BLaER1 treated with 17β-estradiol and CSF1 and Interleukin-3, amounts not matched to agents 10 nM and 100 nM (cell line): ENCODE data around the gene TMEM167B.

Experiments used
- H3K27ac ChIP-seq, 11 experiments: shearing (Covaris generic); formaldehyde crosslinking; 2 replicates each; pipeline ENCODE4 v1.8.1; 2022
- H3K27me3 ChIP-seq, 11 experiments: shearing (Covaris generic); formaldehyde crosslinking; 2 replicates each; pipeline ENCODE4 v1.8.1; 2022
- H3K36me3 ChIP-seq, 11 experiments: shearing (Covaris generic); formaldehyde crosslinking; 2 replicates each; pipeline ENCODE4 v1.8.1; 2022
- H3K4me1 ChIP-seq, 10 experiments: shearing (Covaris generic); formaldehyde crosslinking; 2 replicates each; pipeline ENCODE4 v1.8.1; 2022
- H3K4me2 ChIP-seq, 11 experiments: shearing (Covaris generic); formaldehyde crosslinking; 2 replicates each; pipeline ENCODE4 v1.8.1; 2022
- H3K4me3 ChIP-seq, 10 experiments: shearing (Covaris generic); formaldehyde crosslinking; 2 replicates each; pipeline ENCODE4 v1.8.1; 2022
- H3K9ac ChIP-seq, 11 experiments: shearing (Covaris generic); formaldehyde crosslinking; 2 replicates each; pipeline ENCODE4 v1.8.1; 2022
- H3K9me3 ChIP-seq, 11 experiments: shearing (Covaris generic); formaldehyde crosslinking; replicated peaks in 1 of 11; 2 replicates each; pipeline ENCODE4 v1.8.1; 2022
- H4K20me1 ChIP-seq, 11 experiments: shearing (Covaris generic); formaldehyde crosslinking; 2 replicates each; pipeline ENCODE4 v1.8.1; 2022
- Cebpa-rat ChIP-seq, 11 experiments: shearing (Covaris generic); IDR thresholded peaks; 2 replicates each; pipeline ENCODE4 v1.8.1; 2022

Gene TMEM167B

GRCh38 chr1:109089242-109090015 is 1.1 kb upstream of the TMEM167B start:
- H4K20me1 ChIP-seq = no peaks in the 10 kb centered on the region
- H3K9me3 ChIP-seq = peaks cover 0 to 10% (median 0%) of the 10 kb centered on the region in 11 experiments; a peak in 5 of 22 replicates
- peak overlapping the region; percentile 83 to 99 (median 91) for H3K4me2 ChIP-seq
- H3K4me3 ChIP-seq = peak overlapping the region; percentile 62 to 82 (median 75)
- H3K9ac ChIP-seq = peak overlapping the region in 3 of 11 experiments; percentile 81 to 84 (median 82); a peak in 4 of 22 replicates
- peaks cover 20 to 27% (median 24%) of the 10 kb centered on the region in 10 experiments for H3K4me1 ChIP-seq
- H3K36me3 ChIP-seq = peaks cover 17 to 21% (median 19%) of the 10 kb centered on the region in 11 experiments
- no peaks in the 10 kb centered on the region for H3K27me3 ChIP-seq
- H3K27ac ChIP-seq = peak overlapping the region in 6 of 11 experiments; percentile 81 to 91 (median 86); a peak in 8 of 22 replicates
- TF ChIP-seq Cebpa-rat (IDR thresholded peaks at IDR 0.05) = no peak

- peaks cover 0 to 10% (median 0%) of the 10 kb centered on the region in 11 experiments; a peak in 5 of 22 replicates for H3K9me3 ChIP-seq
- H3K27ac ChIP-seq = peak overlapping the region; percentile 70 to 91 (median 83)
- peaks cover 0 to 9% (median 0%) of the 10 kb centered on the region in 11 experiments; a peak in 2 of 22 replicates for H4K20me1 ChIP-seq
- TF ChIP-seq Cebpa-rat (IDR thresholded peaks at IDR 0.05) = no peak
- peaks cover 25 to 38% (median 34%) of the 10 kb centered on the region in 11 experiments for H3K36me3 ChIP-seq
- H3K27me3 ChIP-seq = no peaks in the 10 kb centered on the region
- H3K4me3 ChIP-seq = peak overlapping the region; percentile 62 to 82 (median 75)
- H3K4me1 ChIP-seq = peaks cover 20 to 39% (median 26%) of the 10 kb centered on the region in 10 experiments
- peak overlapping the region; percentile 78 to 99 (median 92) for H3K4me2 ChIP-seq
- peak overlapping the region; percentile 76 to 91 (median 85) for H3K9ac ChIP-seq
Measured at GRCh38 chr1:109091078-109091838, 694 bp downstream of the TMEM167B start.

- H3K27me3 ChIP-seq = no peaks in the 10 kb centered on the region
- peak overlapping the region; percentile 62 to 82 (median 75) for H3K4me3 ChIP-seq
- no peak for TF ChIP-seq Cebpa-rat (IDR thresholded peaks at IDR 0.05)
- H3K9ac ChIP-seq = peak overlapping the region; percentile 76 to 91 (median 85)
- peaks cover 28 to 44% (median 39%) of the 10 kb centered on the region in 11 experiments for H3K36me3 ChIP-seq
- peaks cover 0 to 10% (median 0%) of the 10 kb centered on the region in 11 experiments; a peak in 5 of 22 replicates for H3K9me3 ChIP-seq
- H4K20me1 ChIP-seq = peaks cover 0 to 10% (median 0%) of the 10 kb centered on the region in 11 experiments; a peak in 2 of 22 replicates
- H3K27ac ChIP-seq = peak overlapping the region; percentile 70 to 91 (median 83)
- peak overlapping the region; percentile 78 to 99 (median 92) for H3K4me2 ChIP-seq
- H3K4me1 ChIP-seq = peaks cover 20 to 45% (median 25%) of the 10 kb centered on the region in 10 experiments
Measured at GRCh38 chr1:109091839-109092193, 1.3 kb downstream of the TMEM167B start.

- no peaks in the 10 kb centered on the region for H3K27me3 ChIP-seq
- peaks cover 0 to 10% (median 0%) of the 10 kb centered on the region in 11 experiments; a peak in 2 of 22 replicates for H4K20me1 ChIP-seq
- no peak overlapping the region for H3K4me2 ChIP-seq
- peaks cover 23 to 47% (median 28%) of the 10 kb centered on the region in 10 experiments for H3K4me1 ChIP-seq
- peaks cover 28 to 52% (median 40%) of the 10 kb centered on the region in 11 experiments for H3K36me3 ChIP-seq
- peaks cover 0 to 8% (median 0%) of the 10 kb centered on the region in 11 experiments; a peak in 5 of 22 replicates for H3K9me3 ChIP-seq
- no peak for TF ChIP-seq Cebpa-rat (IDR thresholded peaks at IDR 0.05)
- no peak overlapping the region for H3K27ac ChIP-seq
- no peak overlapping the region for H3K9ac ChIP-seq
- no peak overlapping the region for H3K4me3 ChIP-seq
Measured at GRCh38 chr1:109094377-109094803, 3.8 kb downstream of the TMEM167B start.

GRCh38 chr1:109094871-109095270 is 4.3 kb downstream of the TMEM167B start:
- H4K20me1 ChIP-seq = peaks cover 0 to 10% (median 0%) of the 10 kb centered on the region in 11 experiments; a peak in 2 of 22 replicates
- peaks cover 0 to 3% (median 0%) of the 10 kb centered on the region in 11 experiments; a peak in 3 of 22 replicates for H3K9me3 ChIP-seq
- H3K27ac ChIP-seq = no peak overlapping the region
- H3K36me3 ChIP-seq = peaks cover 28 to 52% (median 40%) of the 10 kb centered on the region in 11 experiments
- no peak overlapping the region for H3K4me2 ChIP-seq
- H3K4me1 ChIP-seq = peaks cover 22 to 44% (median 27%) of the 10 kb centered on the region in 10 experiments
- no peaks in the 10 kb centered on the region for H3K27me3 ChIP-seq
- H3K9ac ChIP-seq = no peak overlapping the region
- no peak overlapping the region for H3K4me3 ChIP-seq
- TF ChIP-seq Cebpa-rat (IDR thresholded peaks at IDR 0.05) = no peak

GRCh38 chr1:109095631-109096030 is 5.1 kb downstream of the TMEM167B start:
- no peak overlapping the region for H3K9ac ChIP-seq
- H3K9me3 ChIP-seq = no peaks in the 10 kb centered on the region
- H4K20me1 ChIP-seq = peaks cover 0 to 10% (median 0%) of the 10 kb centered on the region in 11 experiments; a peak in 4 of 22 replicates
- H3K27me3 ChIP-seq = no peaks in the 10 kb centered on the region
- peaks cover 17 to 39% (median 22%) of the 10 kb centered on the region in 10 experiments for H3K4me1 ChIP-seq
- no peak overlapping the region for H3K27ac ChIP-seq
- H3K36me3 ChIP-seq = peaks cover 28 to 52% (median 40%) of the 10 kb centered on the region in 11 experiments
- peak overlapping the region in 3 of 11 experiments; percentile 20 to 67 (median 62); a peak in 5 of 22 replicates for H3K4me2 ChIP-seq
- H3K4me3 ChIP-seq = no peak overlapping the region
- no peak for TF ChIP-seq Cebpa-rat (IDR thresholded peaks at IDR 0.05)

GRCh38 chr1:109096120-109096519 is 5.6 kb downstream of the TMEM167B start:
- Histone ChIP-seq H3K4me3 (no peak overlapping the region), H4K20me1 (peaks cover 0 to 15% (median 4%) of the 10 kb centered on the region in 11 experiments; a peak in 8 of 22 replicates), H3K9ac (no peak overlapping the region), H3K4me1 (peaks cover 18 to 40% (median 23%) of the 10 kb centered on the region in 10 experiments), H3K4me2 (peak overlapping the region in 3 of 11 experiments; percentile 20 to 67 (median 62); a peak in 4 of 22 replicates), H3K27ac (no peak overlapping the region), H3K9me3 (no peaks in the 10 kb centered on the region), H3K27me3 (no peaks in the 10 kb centered on the region), H3K36me3 (peaks cover 28 to 52% (median 40%) of the 10 kb centered on the region in 11 experiments)
- TF ChIP-seq Cebpa-rat (IDR thresholded peaks at IDR 0.05) = no peak

GRCh38 chr1:109099938-109100773 is 9.6 kb downstream of the TMEM167B start:
- no peaks in the 10 kb centered on the region for H3K27me3 ChIP-seq
- peak overlapping the region; percentile 96 to 99 (median 98) for H3K9ac ChIP-seq
- peak overlapping the region; percentile 91 to 99 (median 97) for H3K27ac ChIP-seq
- H4K20me1 ChIP-seq = peaks cover 0 to 32% (median 16%) of the 10 kb centered on the region in 11 experiments; a peak in 10 of 22 replicates
- no peaks in the 10 kb centered on the region for H3K9me3 ChIP-seq
- no peak for TF ChIP-seq Cebpa-rat (IDR thresholded peaks at IDR 0.05)
- H3K4me2 ChIP-seq = peak overlapping the region; percentile 74 to 92 (median 83)
- H3K4me1 ChIP-seq = peaks cover 14 to 46% (median 19%) of the 10 kb centered on the region in 10 experiments
- peaks cover 5 to 44% (median 35%) of the 10 kb centered on the region in 11 experiments; a peak in 21 of 22 replicates for H3K36me3 ChIP-seq
- peak overlapping the region; percentile 88 to 97 (median 90) for H3K4me3 ChIP-seq
